ENCODE data around the gene DDO. TPM values are rescaled to one million over a fixed set of nuclear protein-coding genes. Genes with fewer than 3 reads are reported as not detected.

DDO gene
- total and polyA plus RNA-seq, 4 donors = 0.79 to 3.1 (median 2.0) TPM

- Histone ChIP-seq H3K36me3 (ENCODE audit: control insufficient read depth in 4 of 4, insufficient read depth in 4 of 4, low read length in 4 of 4) (no peaks in the 10 kb centered on the region), H3K9ac (ENCODE audit: insufficient read depth in 1 of 2, low read length in 2 of 2) (no peak overlapping the region), H3K27me3 (ENCODE audit: control insufficient read depth in 3 of 3, insufficient read depth in 3 of 3, low read length in 2 of 3) (no peaks in the 10 kb centered on the region), H3K4me3 (no peak overlapping the region), H3K4me1 (ENCODE audit: control insufficient read depth in 5 of 5, insufficient read depth in 5 of 5, low read length in 5 of 5) (peaks cover 0 to 14% (median 3%) of the 10 kb centered on the region in 5 donors), H3K27ac (ENCODE audit: low read depth in 1 of 2, low read length in 1 of 2) (no peak overlapping the region), H3K9me3 (ENCODE audit: control insufficient read depth in 4 of 4, insufficient read depth in 3 of 4, low read length in 3 of 4) (no peaks in the 10 kb centered on the region)
- no peak for DNase-seq
- no peak for TF ChIP-seq CTCF (IDR thresholded peaks at IDR 0.05; ENCODE audit: control extremely low read depth, extremely low read depth)
- 93% methylated on average over 11 of the region's 11 CpGs for WGBS, 2 donors
- no peak for ATAC-seq (ENCODE audit: insufficient read depth, low FRiP score)
Observed at GRCh38 chr6:110348961-110349690, 66.2 kb downstream of the DDO start.

GRCh38 chr6:110345025-110345424 lies 70.3 kb downstream of the DDO start:
- Histone ChIP-seq H3K36me3 (ENCODE audit: control insufficient read depth in 4 of 4, insufficient read depth in 4 of 4, low read length in 4 of 4) (no peaks in the 10 kb centered on the region), H3K27me3 (ENCODE audit: control insufficient read depth in 3 of 3, insufficient read depth in 3 of 3, low read length in 2 of 3) (no peaks in the 10 kb centered on the region), H3K9ac (ENCODE audit: insufficient read depth in 1 of 2, low read length in 2 of 2) (no peak overlapping the region), H3K4me3 (no peak overlapping the region), H3K27ac (ENCODE audit: low read depth in 1 of 2, low read length in 1 of 2) (no peak overlapping the region), H3K4me1 (ENCODE audit: control insufficient read depth in 5 of 5, insufficient read depth in 5 of 5, low read length in 5 of 5) (peaks cover 0 to 3% (median 0%) of the 10 kb centered on the region in 5 donors), H3K9me3 (ENCODE audit: control insufficient read depth in 4 of 4, insufficient read depth in 3 of 4, low read length in 3 of 4) (no peaks in the 10 kb centered on the region)
- ATAC-seq (ENCODE audit: insufficient read depth, low FRiP score) (no peak), DNase-seq (no peak)
- 68 to 79% methylated on average over 4 of the region's 4 CpGs for WGBS, 2 donors
- no peak for TF ChIP-seq CTCF (IDR thresholded peaks at IDR 0.05; ENCODE audit: control extremely low read depth, extremely low read depth)

GRCh38 chr6:110342759-110343158 lies 72.6 kb downstream of the DDO start:
- Histone ChIP-seq H3K4me3 (no peak overlapping the region), H3K4me1 (ENCODE audit: control insufficient read depth in 5 of 5, insufficient read depth in 5 of 5, low read length in 5 of 5) (no peaks in the 10 kb centered on the region), H3K27me3 (ENCODE audit: control insufficient read depth in 3 of 3, insufficient read depth in 3 of 3, low read length in 2 of 3) (no peaks in the 10 kb centered on the region), H3K9ac (ENCODE audit: insufficient read depth in 1 of 2, low read length in 2 of 2) (no peak overlapping the region), H3K36me3 (ENCODE audit: control insufficient read depth in 4 of 4, insufficient read depth in 4 of 4, low read length in 4 of 4) (no peaks in the 10 kb centered on the region), H3K9me3 (ENCODE audit: control insufficient read depth in 4 of 4, insufficient read depth in 3 of 4, low read length in 3 of 4) (no peaks in the 10 kb centered on the region), H3K27ac (ENCODE audit: low read depth in 1 of 2, low read length in 1 of 2) (no peak overlapping the region)
- DNase-seq (no peak), ATAC-seq (ENCODE audit: insufficient read depth, low FRiP score) (no peak)
- no peak for TF ChIP-seq CTCF (IDR thresholded peaks at IDR 0.05; ENCODE audit: control extremely low read depth, extremely low read depth)
- WGBS, 2 donors = 94 to 95% methylated on average over 3 of the region's 3 CpGs

Other genes with a start within 250 kb of the DDO start
- gene WASF1, start 235.9 kb downstream of the DDO start, total RNA-seq = 1 to 10 TPM; 2.9 to 4.6 TPM
- 1 to 10 TPM; 1.9 to 3.8 TPM for gene WASF1, start 235.9 kb downstream of the DDO start, polyA plus RNA-seq
- 10 to 100 TPM; 18.2 to 25.3 TPM for gene CDC40, start 235.1 kb downstream of the DDO start, total RNA-seq
- 10 to 100 TPM in 1 of 2 donors, 1 to 10 TPM in 1; 5.5 to 12.9 TPM for gene CDC40, start 235.1 kb downstream of the DDO start, polyA plus RNA-seq
- 1 to 10 TPM; 2.0 to 3.7 TPM for gene METTL24, start 57.2 kb downstream of the DDO start, total RNA-seq
- under 1 TPM in 1 of 2 donors, not detected in 1; 0.73 TPM for gene METTL24, start 57.2 kb downstream of the DDO start, polyA plus RNA-seq
- gene SLC22A16, start 61.0 kb upstream of the DDO start, total RNA-seq = 1 to 10 TPM in 1 of 2 donors, under 1 TPM in 1; 0.65 to 1.3 TPM
- gene SLC22A16, start 61.0 kb upstream of the DDO start, polyA plus RNA-seq = 1 to 10 TPM in 1 of 2 donors, under 1 TPM in 1; 0.37 to 3.2 TPM

Measured in lung (tissue), 12 donors.